ENCODE data around the gene RNASEH2B. TPM values are rescaled to one million over a fixed set of nuclear protein-coding genes. Genes with fewer than 3 reads are reported as not detected.

The RNASEH2B gene, protein sequence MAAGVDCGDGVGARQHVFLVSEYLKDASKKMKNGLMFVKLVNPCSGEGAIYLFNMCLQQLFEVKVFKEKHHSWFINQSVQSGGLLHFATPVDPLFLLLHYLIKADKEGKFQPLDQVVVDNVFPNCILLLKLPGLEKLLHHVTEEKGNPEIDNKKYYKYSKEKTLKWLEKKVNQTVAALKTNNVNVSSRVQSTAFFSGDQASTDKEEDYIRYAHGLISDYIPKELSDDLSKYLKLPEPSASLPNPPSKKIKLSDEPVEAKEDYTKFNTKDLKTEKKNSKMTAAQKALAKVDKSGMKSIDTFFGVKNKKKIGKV
- total RNA-seq, result 46.5 TPM
- long read RNA-seq, full-length matches to known transcripts, result 28 of 34 reads
- long read RNA-seq, partial matches to known transcripts, result 0 of 34 reads
- long read RNA-seq, other reads (novel, unspliced or antisense), result 6 of 34 reads

DNA sequence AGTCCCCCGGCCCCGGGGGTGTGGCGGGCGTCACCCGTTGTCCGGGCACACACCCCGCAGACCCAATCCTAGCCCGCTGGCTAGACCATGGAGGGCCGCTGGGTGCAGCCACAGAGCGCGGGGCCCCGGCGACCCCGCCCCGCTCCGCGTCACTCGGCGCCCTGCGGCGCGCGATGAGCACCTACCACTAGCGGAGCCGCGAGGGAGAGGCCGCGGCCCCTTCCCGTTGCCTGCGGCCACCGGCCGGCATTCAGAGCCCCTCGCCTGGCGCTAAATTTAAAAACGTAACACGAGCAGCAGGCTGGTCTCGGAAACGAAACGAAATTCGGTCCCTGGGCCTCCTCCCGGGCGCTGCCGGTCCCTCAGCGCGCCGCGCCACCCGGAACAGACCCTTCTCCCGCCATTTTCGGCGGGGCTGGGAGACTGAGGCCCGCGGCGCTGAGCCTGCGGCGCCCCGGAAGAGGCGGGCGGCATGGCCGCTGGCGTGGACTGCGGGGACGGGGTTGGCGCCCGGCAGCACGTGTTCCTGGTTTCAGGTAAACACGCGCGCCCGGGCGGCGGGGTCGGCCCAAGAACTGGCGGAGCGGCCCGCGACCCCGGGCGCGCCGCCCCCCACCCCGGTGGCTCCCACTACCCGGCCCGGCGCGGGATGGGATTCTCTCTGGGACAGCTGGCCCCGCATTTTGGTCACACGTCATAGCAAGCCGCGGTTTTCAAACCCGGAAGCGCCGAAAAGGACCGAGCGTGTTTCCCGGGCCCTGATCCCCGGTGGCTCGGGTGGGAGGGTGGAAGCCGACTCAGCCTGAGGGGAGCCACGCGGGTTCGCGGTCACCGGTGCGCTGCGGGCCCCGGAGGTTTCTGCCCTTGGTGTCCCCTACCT lies at the start of gene RNASEH2B:
Gene RNASEH2B (plus strand): TSS at position 187 of the 880 bp plus-strand sequence. CDS start 286 bp downstream, at position 473.
- Histone ChIP-seq H3K4me1 (peaks cover 28% of the 10 kb centered on the region), H3K27ac (peak within 1 kb of the TSS; percentile 96), H3K27me3 (no peaks in the 10 kb centered on the region), H3K4me3 (peak within 1 kb of the TSS; percentile 89), H3K36me3 (no peaks in the 10 kb centered on the region), H3K9me3 (no peaks in the 10 kb centered on the region)
- TF ChIP-seq, protein P1, sequence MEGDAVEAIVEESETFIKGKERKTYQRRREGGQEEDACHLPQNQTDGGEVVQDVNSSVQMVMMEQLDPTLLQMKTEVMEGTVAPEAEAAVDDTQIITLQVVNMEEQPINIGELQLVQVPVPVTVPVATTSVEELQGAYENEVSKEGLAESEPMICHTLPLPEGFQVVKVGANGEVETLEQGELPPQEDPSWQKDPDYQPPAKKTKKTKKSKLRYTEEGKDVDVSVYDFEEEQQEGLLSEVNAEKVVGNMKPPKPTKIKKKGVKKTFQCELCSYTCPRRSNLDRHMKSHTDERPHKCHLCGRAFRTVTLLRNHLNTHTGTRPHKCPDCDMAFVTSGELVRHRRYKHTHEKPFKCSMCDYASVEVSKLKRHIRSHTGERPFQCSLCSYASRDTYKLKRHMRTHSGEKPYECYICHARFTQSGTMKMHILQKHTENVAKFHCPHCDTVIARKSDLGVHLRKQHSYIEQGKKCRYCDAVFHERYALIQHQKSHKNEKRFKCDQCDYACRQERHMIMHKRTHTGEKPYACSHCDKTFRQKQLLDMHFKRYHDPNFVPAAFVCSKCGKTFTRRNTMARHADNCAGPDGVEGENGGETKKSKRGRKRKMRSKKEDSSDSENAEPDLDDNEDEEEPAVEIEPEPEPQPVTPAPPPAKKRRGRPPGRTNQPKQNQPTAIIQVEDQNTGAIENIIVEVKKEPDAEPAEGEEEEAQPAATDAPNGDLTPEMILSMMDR (IDR thresholded peaks at IDR 0.05), result no peak
- DNase-seq (peak; percentile 90), ATAC-seq (peak; percentile 91)
- intact Hi-C loops (cut with DNase I), result no loop called here

DNA sequence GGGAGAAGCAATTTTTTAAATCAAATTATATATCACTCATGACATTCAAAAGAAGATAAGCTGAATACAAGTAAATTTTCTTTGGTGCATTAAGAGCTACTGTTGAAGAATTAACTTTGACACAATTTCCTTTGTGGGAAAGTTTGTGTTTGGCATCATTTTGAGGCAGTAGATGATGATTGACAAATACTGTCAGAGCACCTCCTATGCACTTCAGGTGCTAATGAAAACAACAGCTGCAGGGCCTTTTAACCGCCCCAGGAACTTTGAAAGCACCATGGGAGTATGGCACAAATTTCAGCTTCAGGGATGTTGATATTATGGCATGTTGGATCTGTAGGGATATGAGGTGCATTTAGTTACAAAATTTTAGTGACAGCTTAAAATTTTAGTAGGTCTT lies 45.1 kb upstream of the RNASEH2B start:
- TF ChIP-seq, protein P1 (IDR thresholded peaks at IDR 0.05), result no peak
- no peaks in the 10 kb centered on the region for H3K4me1 ChIP-seq
- no peaks in the 10 kb centered on the region for H3K27me3 ChIP-seq
- ATAC-seq (no peak), DNase-seq (no peak)
- no peaks in the 10 kb centered on the region for H3K36me3 ChIP-seq
- no peak overlapping the region for H3K4me3 ChIP-seq
- H3K9me3 ChIP-seq, result no peaks in the 10 kb centered on the region
- intact Hi-C loops (cut with DNase I), result no loop called here
- H3K27ac ChIP-seq, result no peak overlapping the region

GRCh38 chr13:50866817-50867636 lies 42.6 kb upstream of the RNASEH2B start:
- Histone ChIP-seq H3K4me3 (no peak overlapping the region), H3K27me3 (no peaks in the 10 kb centered on the region), H3K4me1 (no peaks in the 10 kb centered on the region), H3K27ac (no peak overlapping the region), H3K36me3 (no peaks in the 10 kb centered on the region), H3K9me3 (no peaks in the 10 kb centered on the region)
- intact Hi-C loops (cut with DNase I), result no loop called here
- TF ChIP-seq, protein P1 (IDR thresholded peaks at IDR 0.05), result no peak
- ATAC-seq (no peak), DNase-seq (no peak)

GRCh38 chr13:50867637-50867945 lies 42.0 kb upstream of the RNASEH2B start:
- intact Hi-C loops (cut with DNase I), result no loop called here
- ATAC-seq (no peak), DNase-seq (no peak)
- Histone ChIP-seq H3K27me3 (no peaks in the 10 kb centered on the region), H3K4me1 (no peaks in the 10 kb centered on the region), H3K27ac (no peak overlapping the region), H3K9me3 (no peaks in the 10 kb centered on the region), H3K4me3 (no peak overlapping the region), H3K36me3 (no peaks in the 10 kb centered on the region)
- TF ChIP-seq, protein P1 (IDR thresholded peaks at IDR 0.05), result no peak

DNA sequence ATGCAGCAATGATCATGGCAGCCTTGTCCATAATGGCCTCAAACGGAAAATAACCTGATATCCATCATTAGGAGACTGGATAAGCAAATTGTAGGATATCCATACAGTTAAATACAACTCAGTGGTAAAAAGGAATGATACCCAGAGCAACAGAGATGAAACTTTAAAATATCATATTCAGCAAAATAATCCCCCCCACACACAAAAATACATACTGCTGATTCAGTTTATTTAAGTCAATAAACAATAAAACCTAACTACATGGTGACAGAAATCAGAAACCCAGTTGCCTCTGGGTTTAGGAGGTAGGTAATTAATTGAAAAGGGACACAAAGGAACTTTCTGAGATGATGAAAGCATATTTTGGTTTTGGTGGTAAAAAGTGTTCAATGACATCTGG lies 38.2 kb upstream of the RNASEH2B start:
- TF ChIP-seq, protein P1 (IDR thresholded peaks at IDR 0.05), result no peak
- H3K4me3 ChIP-seq, result no peak overlapping the region
- intact Hi-C loops (cut with DNase I), result no loop called here
- H3K36me3 ChIP-seq, result no peaks in the 10 kb centered on the region
- no peak overlapping the region for H3K27ac ChIP-seq
- no peaks in the 10 kb centered on the region for H3K9me3 ChIP-seq
- no peak for ATAC-seq
- H3K4me1 ChIP-seq, result no peaks in the 10 kb centered on the region
- no peaks in the 10 kb centered on the region for H3K27me3 ChIP-seq
- no peak for DNase-seq

Measured in upper lobe of right lung (tissue), 1 donor.